A673 (cell line): ENCODE measurements around the gene ALDH7A1.

Source experiments
- CTCF ChIP-seq: fragments of 300-800, 200-600 bp; sonication (generic); conservative IDR thresholded peaks from 2 replicates; pipeline ENCODE4 v1.5.1; 2017; ENCODE audit warnings: low read depth, mild to moderate bottlenecking, antibody characterized with exemption, low read length, moderate library complexity, mixed read lengths
- EZH2 ChIP-seq: fragments of 200-600 bp; sonication (generic); IDR thresholded peaks from 2 replicates; pipeline ENCODE4 v1.6.1; 2017; ENCODE audit warnings: borderline replicate concordance, low read depth, mild to moderate bottlenecking, mixed read lengths, antibody characterized with exemption, low read length; ENCODE audit not compliant: poor library complexity, severe bottlenecking

- TF ChIP-seq CTCF (no peak), EZH2 (no peak)
Measured at GRCh38 chr5:126597156-126597555, 2.1 kb upstream of the ALDH7A1 start.
